Liver (tissue), 9 donors: ENCODE data around the gene ALG6. TPM values are rescaled to one million over a fixed set of nuclear protein-coding genes. Genes with fewer than 3 reads are reported as not detected.
"Not testable (repeated sequence)": the region's sequence is repeated elsewhere in the genome, so short reads cannot be mapped to it uniquely, and the experiment has no call there.

Experiments
- DNase-seq: peaks from one replicate; pipeline ENCODE4 v3.0.0-alpha.2; 2017; ENCODE audit warnings: low spot score
- H3K27ac ChIP-seq, 2 donors: one replicate each; pipeline ENCODE4 v1.7.0; 2013; ENCODE audit warnings: inconsistent platforms in 2 of 2, low read length in 2 of 2, control low read depth in 1 of 2, low read depth in 1 of 2, mild to moderate bottlenecking in 1 of 2
- H3K27me3 ChIP-seq, 4 donors: one replicate each; pipeline versions ENCODE4 v1.6.1 to v1.7.0; 2013; ENCODE audit warnings: low read length in 3 of 4, inconsistent platforms in 1 of 4, mild to moderate bottlenecking in 1 of 4, moderate library complexity in 1 of 4; ENCODE audit not compliant: control insufficient read depth in 4 of 4, insufficient read depth in 4 of 4
- H3K36me3 ChIP-seq, 4 donors: one replicate each; pipeline versions ENCODE4 v1.6.1 to v1.7.0; 2013; ENCODE audit warnings: low read length in 3 of 4, mild to moderate bottlenecking in 3 of 4, low read depth in 1 of 4, moderate library complexity in 1 of 4; ENCODE audit not compliant: control insufficient read depth in 4 of 4, insufficient read depth in 3 of 4
- H3K4me1 ChIP-seq, 4 donors: one replicate each; pipeline versions ENCODE4 v1.6.1 to v1.7.0; 2013; ENCODE audit warnings: low read length in 3 of 4, mild to moderate bottlenecking in 3 of 4, moderate library complexity in 1 of 4; ENCODE audit not compliant: control insufficient read depth in 4 of 4, insufficient read depth in 4 of 4
- H3K4me3 ChIP-seq, 3 donors: one replicate each; pipeline versions ENCODE4 v1.6.1 to v1.7.0; 2013; ENCODE audit warnings: low read length in 3 of 3, control low read depth in 1 of 3, low read depth in 1 of 3, mild to moderate bottlenecking in 1 of 3
- H3K9ac ChIP-seq, 2 donors: one replicate each; pipeline ENCODE4 v1.7.0; 2013; ENCODE audit warnings: low read length in 2 of 2, mild to moderate bottlenecking in 2 of 2, moderate library complexity in 2 of 2, control low read depth in 1 of 2, low read depth in 1 of 2
- H3K9me3 ChIP-seq, 4 donors: one replicate each; pipeline versions ENCODE4 v1.6.1 to v1.7.0; 2013; ENCODE audit warnings: low read length in 3 of 4; ENCODE audit not compliant: control insufficient read depth in 4 of 4
- FOXA1 ChIP-seq: IDR thresholded peaks from 2 replicates; pipeline ENCODE4 v1.6.1; 2016; ENCODE audit warnings: antibody characterized with exemption
- GABPA ChIP-seq, 2 donors: IDR thresholded peaks in 1 of 2; conservative IDR thresholded peaks in 1 of 2; 2 replicates each; pipeline ENCODE4 v1.6.1; 2016; ENCODE audit warnings: antibody characterized with exemption in 2 of 2, mild to moderate bottlenecking in 1 of 2, moderate library complexity in 1 of 2
- HNF4A ChIP-seq, 2 donors: conservative IDR thresholded peaks; 2 replicates each; pipeline ENCODE4 v1.6.1; 2016; ENCODE audit warnings: antibody characterized with exemption in 2 of 2, mild to moderate bottlenecking in 2 of 2
- JUND ChIP-seq, 2 donors: IDR thresholded peaks; 2 replicates each; pipeline ENCODE4 v1.6.1; 2016; ENCODE audit warnings: antibody characterized with exemption in 2 of 2
- RAD21 ChIP-seq, 2 donors: IDR thresholded peaks; 2 replicates each; pipeline ENCODE4 v1.6.1; 2016; ENCODE audit warnings: antibody characterized with exemption in 2 of 2, mild to moderate bottlenecking in 2 of 2
- RXRA ChIP-seq, 2 donors: IDR thresholded peaks; 2 replicates each; pipeline ENCODE4 v1.6.1; 2017 to 2018; ENCODE audit warnings: antibody characterized with exemption in 2 of 2, mild to moderate bottlenecking in 1 of 2
- TAF1 ChIP-seq: conservative IDR thresholded peaks from 2 replicates; pipeline ENCODE4 v1.6.1; 2016; ENCODE audit warnings: antibody characterized with exemption, mild to moderate bottlenecking
- WGBS: extraction: QIAGEN DNeasy Blood & Tissue Kit; methylation state at CpG from one replicate; pipeline ENCODE4 v1.1.7; 2013; 5-methylcytosine and 5-hydroxymethylcytosine counted together
- polyA plus RNA-seq, 2 donors: library from polyadenylated mRNA; stranded (reverse) in 1 of 2; unstranded in 1 of 2; fragments of 200-250 nt in 1 of 2; fragments of >200 nt in 1 of 2; fragmentation: Nextera tagmentation in 1 of 2; extraction: Ambion mirVana in 1 of 2; gene quantifications; one replicate each; pipeline versions ENCODE4 v1.2.1 to v1.2.3, GENCODE V29; 2013 to 2015
- total RNA-seq, 2 donors: library from RNA; depleted of rRNA; stranded (reverse); fragments of >200 nt; gene quantifications; one replicate each; pipeline ENCODE4 v1.2.3, GENCODE V29; 2014
- TF ChIP-seq, protein P1 (sequence below): IDR thresholded peaks from 2 replicates; pipeline ENCODE4 v1.6.1; 2016; ENCODE audit warnings: antibody characterized with exemption, mild to moderate bottlenecking
- TF ChIP-seq, protein P2 (sequence below): IDR thresholded peaks from 2 replicates; pipeline ENCODE4 v1.6.1; 2016; ENCODE audit warnings: antibody characterized with exemption
- TF ChIP-seq, protein P3 (sequence below): IDR thresholded peaks from 2 replicates; pipeline ENCODE4 v1.6.1; 2016; ENCODE audit warnings: antibody characterized with exemption
- donor health status: healthy.
- donor health status: healthy.
- donor health status: healthy.
- donor health status: healthy.
- donor health status: healthy.

The ALG6 gene
- total and polyA plus RNA-seq, 4 donors, result 4.6 to 13.2 (median 6.6) TPM

DNA sequence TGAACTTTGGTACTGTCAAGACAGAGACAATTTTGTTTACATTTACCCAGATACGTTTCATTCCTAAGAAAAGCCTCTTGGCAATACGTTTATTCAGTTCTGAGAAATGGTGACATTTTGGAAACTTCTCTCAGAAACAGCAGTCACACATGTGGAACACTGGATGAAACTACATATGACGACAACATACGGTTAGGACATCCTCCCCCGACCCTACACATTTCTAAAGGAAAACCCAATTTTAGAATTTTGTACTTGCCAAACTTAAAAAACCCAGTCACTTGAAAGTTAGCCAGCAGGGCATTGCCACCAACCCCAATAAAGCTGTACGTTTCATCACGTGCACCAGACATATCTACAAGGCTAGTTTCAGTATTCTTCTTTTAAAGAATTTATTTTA lies 98.8 kb downstream of the ALG6 start (continued):
- TF ChIP-seq, protein P1, sequence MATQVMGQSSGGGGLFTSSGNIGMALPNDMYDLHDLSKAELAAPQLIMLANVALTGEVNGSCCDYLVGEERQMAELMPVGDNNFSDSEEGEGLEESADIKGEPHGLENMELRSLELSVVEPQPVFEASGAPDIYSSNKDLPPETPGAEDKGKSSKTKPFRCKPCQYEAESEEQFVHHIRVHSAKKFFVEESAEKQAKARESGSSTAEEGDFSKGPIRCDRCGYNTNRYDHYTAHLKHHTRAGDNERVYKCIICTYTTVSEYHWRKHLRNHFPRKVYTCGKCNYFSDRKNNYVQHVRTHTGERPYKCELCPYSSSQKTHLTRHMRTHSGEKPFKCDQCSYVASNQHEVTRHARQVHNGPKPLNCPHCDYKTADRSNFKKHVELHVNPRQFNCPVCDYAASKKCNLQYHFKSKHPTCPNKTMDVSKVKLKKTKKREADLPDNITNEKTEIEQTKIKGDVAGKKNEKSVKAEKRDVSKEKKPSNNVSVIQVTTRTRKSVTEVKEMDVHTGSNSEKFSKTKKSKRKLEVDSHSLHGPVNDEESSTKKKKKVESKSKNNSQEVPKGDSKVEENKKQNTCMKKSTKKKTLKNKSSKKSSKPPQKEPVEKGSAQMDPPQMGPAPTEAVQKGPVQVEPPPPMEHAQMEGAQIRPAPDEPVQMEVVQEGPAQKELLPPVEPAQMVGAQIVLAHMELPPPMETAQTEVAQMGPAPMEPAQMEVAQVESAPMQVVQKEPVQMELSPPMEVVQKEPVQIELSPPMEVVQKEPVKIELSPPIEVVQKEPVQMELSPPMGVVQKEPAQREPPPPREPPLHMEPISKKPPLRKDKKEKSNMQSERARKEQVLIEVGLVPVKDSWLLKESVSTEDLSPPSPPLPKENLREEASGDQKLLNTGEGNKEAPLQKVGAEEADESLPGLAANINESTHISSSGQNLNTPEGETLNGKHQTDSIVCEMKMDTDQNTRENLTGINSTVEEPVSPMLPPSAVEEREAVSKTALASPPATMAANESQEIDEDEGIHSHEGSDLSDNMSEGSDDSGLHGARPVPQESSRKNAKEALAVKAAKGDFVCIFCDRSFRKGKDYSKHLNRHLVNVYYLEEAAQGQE, result no peak
- no peak for TF ChIP-seq GABPA (IDR thresholded peaks at IDR 0.05 in 1 of 2, conservative IDR thresholded peaks at IDR 0.05 in 1 of 2)

DNA sequence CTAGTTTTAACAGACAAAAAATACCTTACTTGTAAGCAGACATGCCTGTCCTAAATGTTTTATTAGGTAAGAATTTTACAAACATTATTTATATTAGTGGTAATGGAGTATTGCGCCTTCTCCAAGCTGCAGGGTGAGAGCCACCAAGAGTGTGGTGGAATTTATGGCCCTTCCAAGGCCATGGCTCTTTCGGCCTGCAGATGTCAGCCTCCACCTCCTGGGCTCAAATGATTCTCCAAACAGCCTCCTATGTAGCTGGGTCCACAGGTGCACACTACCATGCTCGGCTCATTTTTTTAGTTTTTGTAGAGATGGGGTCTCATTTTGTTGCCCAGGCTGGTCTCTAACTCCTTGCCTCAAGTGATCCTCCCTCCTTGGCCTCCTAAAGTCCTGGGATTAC lies 99.3 kb downstream of the ALG6 start:
- H3K4me1 ChIP-seq, result no peaks in the 10 kb centered on the region
- peaks cover 0 to 7% (median under 1%) of the 10 kb centered on the region in 4 donors for H3K9me3 ChIP-seq
- H3K27ac ChIP-seq, result no peak overlapping the region
- WGBS, result over 99% methylated on average over 3 of the region's 3 CpGs
- H3K36me3 ChIP-seq, result no peaks in the 10 kb centered on the region
- H3K4me3 ChIP-seq, result no peak overlapping the region
- no peak overlapping the region for H3K9ac ChIP-seq
- no peak for DNase-seq
- TF ChIP-seq TAF1, result no peak
- no peak for TF ChIP-seq RAD21 (IDR thresholded peaks at IDR 0.05)
- TF ChIP-seq FOXA1, result no peak
- no peak for TF ChIP-seq RXRA (IDR thresholded peaks at IDR 0.05)
- TF ChIP-seq JUND (IDR thresholded peaks at IDR 0.05), result no peak
- H3K27me3 ChIP-seq, result no peaks in the 10 kb centered on the region

DNA sequence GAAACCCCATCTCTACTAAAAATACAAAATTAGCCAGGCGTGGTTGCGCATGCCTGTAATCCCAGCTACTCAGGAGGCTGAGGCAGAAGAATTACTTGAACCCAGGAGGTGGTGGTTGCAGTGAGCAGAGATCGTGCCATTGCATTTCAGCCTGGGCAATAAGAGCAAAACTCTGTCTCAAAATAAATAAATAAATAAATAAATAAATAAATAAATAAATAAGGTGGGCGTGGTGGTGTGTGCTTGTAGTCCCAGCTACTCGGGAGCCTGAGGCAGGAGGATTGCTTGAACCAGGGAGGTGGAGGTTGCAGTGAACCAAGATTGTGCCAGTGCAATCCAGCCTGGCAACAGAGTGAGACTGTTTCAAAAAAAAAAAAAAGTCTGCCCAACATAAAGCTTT lies 101.3 kb downstream of the ALG6 start:
- H3K9ac ChIP-seq, H3K4me3 ChIP-seq, H3K27ac ChIP-seq, H3K9me3 ChIP-seq, H3K36me3 ChIP-seq, DNase-seq, H3K4me1 ChIP-seq, H3K27me3 ChIP-seq: not testable (repeated sequence)
- over 99% methylated on average over 5 of the region's 5 CpGs for WGBS

DNA sequence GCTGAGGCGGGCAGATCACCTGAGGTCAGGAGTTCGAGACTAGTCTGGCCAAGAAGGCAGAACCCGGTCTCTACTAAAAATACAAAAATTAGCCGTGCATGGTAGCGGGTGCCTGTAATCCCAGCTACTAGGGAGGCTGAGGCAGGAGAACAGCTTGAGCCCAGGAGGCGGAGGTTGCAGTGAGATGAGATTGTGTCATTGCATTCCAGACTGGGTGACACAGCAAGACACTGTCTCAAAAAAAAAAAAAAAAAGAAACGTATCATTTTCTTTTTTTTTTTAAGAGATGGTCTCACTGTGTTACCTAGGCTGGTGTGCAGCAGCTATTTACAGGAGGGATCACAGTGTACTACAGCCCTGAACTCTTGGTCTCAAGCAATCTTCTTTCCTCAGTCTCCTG lies 108.3 kb downstream of the ALG6 start:
- no peaks in the 10 kb centered on the region for H3K27me3 ChIP-seq
- no peaks in the 10 kb centered on the region for H3K9me3 ChIP-seq
- no peak overlapping the region for H3K4me3 ChIP-seq
- DNase-seq, result no peak
- TF ChIP-seq, protein P2, sequence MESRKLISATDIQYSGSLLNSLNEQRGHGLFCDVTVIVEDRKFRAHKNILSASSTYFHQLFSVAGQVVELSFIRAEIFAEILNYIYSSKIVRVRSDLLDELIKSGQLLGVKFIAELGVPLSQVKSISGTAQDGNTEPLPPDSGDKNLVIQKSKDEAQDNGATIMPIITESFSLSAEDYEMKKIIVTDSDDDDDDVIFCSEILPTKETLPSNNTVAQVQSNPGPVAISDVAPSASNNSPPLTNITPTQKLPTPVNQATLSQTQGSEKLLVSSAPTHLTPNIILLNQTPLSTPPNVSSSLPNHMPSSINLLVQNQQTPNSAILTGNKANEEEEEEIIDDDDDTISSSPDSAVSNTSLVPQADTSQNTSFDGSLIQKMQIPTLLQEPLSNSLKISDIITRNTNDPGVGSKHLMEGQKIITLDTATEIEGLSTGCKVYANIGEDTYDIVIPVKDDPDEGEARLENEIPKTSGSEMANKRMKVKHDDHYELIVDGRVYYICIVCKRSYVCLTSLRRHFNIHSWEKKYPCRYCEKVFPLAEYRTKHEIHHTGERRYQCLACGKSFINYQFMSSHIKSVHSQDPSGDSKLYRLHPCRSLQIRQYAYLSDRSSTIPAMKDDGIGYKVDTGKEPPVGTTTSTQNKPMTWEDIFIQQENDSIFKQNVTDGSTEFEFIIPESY, result no peak
- no peak for TF ChIP-seq HNF4A (conservative IDR thresholded peaks at IDR 0.05)
- TF ChIP-seq, protein P3, sequence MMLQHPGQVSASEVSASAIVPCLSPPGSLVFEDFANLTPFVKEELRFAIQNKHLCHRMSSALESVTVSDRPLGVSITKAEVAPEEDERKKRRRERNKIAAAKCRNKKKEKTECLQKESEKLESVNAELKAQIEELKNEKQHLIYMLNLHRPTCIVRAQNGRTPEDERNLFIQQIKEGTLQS, result no peak
- no peak overlapping the region for H3K9ac ChIP-seq
- H3K4me1 ChIP-seq, result no peaks in the 10 kb centered on the region
- 81% methylated on average over 7 of the region's 7 CpGs for WGBS
- H3K27ac ChIP-seq, result no peak overlapping the region
- no peaks in the 10 kb centered on the region for H3K36me3 ChIP-seq
